ENCODE measurements around the gene RARS1. TPM values are rescaled to one million over a fixed set of nuclear protein-coding genes. Genes with fewer than 3 reads are reported as not detected.

Gene RARS1
- total and polyA plus RNA-seq, 7 donors, result 27.2 to 69.3 (median 39.6) TPM

DNA sequence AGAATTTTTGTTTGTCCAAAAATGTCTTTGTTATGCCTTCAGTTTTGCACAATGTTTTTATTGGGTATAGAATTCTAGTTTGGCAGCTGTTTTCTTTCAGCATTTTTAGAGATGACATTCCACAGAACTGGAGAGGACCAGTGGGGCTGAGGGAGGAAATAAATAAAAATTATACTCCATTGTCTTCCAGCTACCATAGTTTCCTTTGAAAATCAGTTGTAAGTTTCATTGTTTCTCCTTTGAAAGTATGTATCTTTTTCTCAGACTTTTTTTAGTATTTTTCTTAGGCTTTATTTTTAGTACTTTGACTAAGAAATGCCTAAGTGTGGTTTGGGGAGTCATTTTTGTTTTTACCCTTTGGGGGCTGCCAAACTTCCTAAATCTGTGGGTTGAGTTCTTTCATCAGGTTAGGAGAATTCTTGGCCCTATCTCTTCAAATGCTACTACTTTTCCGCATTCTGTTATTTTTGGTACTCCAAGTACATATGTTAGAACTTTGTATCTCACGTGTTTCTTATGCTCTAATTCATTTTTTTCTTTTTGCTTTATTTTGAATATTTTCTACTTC, 27.7 kb downstream of the RARS1 start:
- WGBS, 3 donors, result 96 to 99% (median 98%) methylated on average over 2 of the region's 2 CpGs
- H3K27me3 ChIP-seq (ENCODE audit: insufficient read depth in 3 of 3, low read length in 2 of 3), result no peaks in the 10 kb centered on the region
- H3K9me3 ChIP-seq, result no peaks in the 10 kb centered on the region
- H3K4me3 ChIP-seq, result no peak overlapping the region
- ATAC-seq (no peak), DNase-seq (no peak)
- no peaks in the 10 kb centered on the region for H3K4me1 ChIP-seq
- intact Hi-C loops (cut with DNase I), result no loop called here
- no peak overlapping the region for H3K27ac ChIP-seq
- TF ChIP-seq, protein P1, sequence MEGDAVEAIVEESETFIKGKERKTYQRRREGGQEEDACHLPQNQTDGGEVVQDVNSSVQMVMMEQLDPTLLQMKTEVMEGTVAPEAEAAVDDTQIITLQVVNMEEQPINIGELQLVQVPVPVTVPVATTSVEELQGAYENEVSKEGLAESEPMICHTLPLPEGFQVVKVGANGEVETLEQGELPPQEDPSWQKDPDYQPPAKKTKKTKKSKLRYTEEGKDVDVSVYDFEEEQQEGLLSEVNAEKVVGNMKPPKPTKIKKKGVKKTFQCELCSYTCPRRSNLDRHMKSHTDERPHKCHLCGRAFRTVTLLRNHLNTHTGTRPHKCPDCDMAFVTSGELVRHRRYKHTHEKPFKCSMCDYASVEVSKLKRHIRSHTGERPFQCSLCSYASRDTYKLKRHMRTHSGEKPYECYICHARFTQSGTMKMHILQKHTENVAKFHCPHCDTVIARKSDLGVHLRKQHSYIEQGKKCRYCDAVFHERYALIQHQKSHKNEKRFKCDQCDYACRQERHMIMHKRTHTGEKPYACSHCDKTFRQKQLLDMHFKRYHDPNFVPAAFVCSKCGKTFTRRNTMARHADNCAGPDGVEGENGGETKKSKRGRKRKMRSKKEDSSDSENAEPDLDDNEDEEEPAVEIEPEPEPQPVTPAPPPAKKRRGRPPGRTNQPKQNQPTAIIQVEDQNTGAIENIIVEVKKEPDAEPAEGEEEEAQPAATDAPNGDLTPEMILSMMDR (IDR thresholded peaks at IDR 0.05), result no peak
- peaks cover 21 to 99% of the 10 kb centered on the region in 2 donors for H3K36me3 ChIP-seq (ENCODE audit: insufficient read depth in 1 of 2, low read depth in 1 of 2)

DNA sequence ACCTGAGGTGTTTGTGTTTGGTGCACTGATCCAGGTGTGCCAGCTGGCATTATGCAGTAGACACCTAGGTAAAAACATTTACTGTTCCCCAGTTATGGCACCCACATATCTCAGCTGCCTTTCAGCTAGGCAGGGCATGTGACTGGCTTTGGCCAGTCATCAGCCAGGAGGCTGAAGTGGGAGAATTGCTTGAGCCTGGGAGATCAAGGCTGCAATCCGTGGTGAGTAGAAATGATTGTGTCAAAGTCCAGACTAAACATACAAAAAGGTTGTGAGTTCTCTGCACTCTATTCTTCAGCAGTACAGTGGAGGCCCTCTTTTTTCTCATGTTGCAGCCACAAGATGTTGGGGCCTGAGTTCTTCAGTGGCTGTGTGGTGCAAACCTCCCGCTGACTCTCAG, 39.6 kb downstream of the RARS1 start:
- WGBS, 3 donors, result 69 to 85% (median 83%) methylated on average over 2 of the region's 2 CpGs
- H3K4me1 ChIP-seq, result no peaks in the 10 kb centered on the region
- intact Hi-C loops (cut with DNase I), result no loop called here
- peaks cover 0 to 17% of the 10 kb centered on the region in 2 donors for H3K36me3 ChIP-seq (ENCODE audit: insufficient read depth in 1 of 2, low read depth in 1 of 2)
- ATAC-seq (no peak), DNase-seq (no peak)
- H3K4me3 ChIP-seq, result no peak overlapping the region
- TF ChIP-seq, protein P1 (IDR thresholded peaks at IDR 0.05), result no peak
- no peaks in the 10 kb centered on the region for H3K9me3 ChIP-seq
- no peak overlapping the region for H3K27ac ChIP-seq
- H3K27me3 ChIP-seq (ENCODE audit: insufficient read depth in 3 of 3, low read length in 2 of 3), result peaks cover 0 to 24% (median 13%) of the 10 kb centered on the region in 3 donors

DNA sequence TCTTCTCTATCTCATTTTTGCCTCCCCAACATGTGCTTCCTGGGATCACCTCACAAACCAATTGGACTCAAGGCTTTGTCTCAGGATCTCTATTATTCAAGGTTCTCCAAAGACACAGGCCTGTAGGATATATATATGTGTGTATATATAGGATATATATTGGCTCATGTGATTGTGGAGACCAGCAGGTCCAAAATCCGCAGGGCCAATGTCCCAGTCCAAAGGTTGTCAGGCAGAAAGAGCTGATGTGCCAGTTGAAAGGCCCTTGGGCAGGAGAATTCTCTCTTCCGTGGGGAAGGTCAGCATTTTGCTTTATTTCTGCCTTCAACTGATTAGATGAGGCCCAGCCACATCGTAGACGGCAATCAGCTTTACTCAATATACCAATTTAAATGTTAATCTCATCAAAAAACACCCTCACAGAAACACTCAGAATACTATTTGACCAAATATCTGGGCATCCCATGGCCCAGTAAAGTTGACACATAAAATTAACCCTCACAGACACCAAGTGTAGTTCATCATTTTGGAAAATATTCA, 41.6 kb downstream of the RARS1 start:
- 84 to 85% (median 84%) methylated on average over 4 of the region's 4 CpGs for WGBS, 3 donors
- Histone ChIP-seq H3K9me3 (no peaks in the 10 kb centered on the region), H3K4me1 (no peaks in the 10 kb centered on the region), H3K27me3 (ENCODE audit: insufficient read depth in 3 of 3, low read length in 2 of 3) (peaks cover 2 to 43% (median 17%) of the 10 kb centered on the region in 3 donors), H3K27ac (no peak overlapping the region), H3K36me3 (ENCODE audit: insufficient read depth in 1 of 2, low read depth in 1 of 2) (no peaks in the 10 kb centered on the region), H3K4me3 (no peak overlapping the region)
- TF ChIP-seq, protein P1 (IDR thresholded peaks at IDR 0.05), result no peak
- DNase-seq (no peak), ATAC-seq (no peak)
- intact Hi-C loops (cut with DNase I), result no loop called here

DNA sequence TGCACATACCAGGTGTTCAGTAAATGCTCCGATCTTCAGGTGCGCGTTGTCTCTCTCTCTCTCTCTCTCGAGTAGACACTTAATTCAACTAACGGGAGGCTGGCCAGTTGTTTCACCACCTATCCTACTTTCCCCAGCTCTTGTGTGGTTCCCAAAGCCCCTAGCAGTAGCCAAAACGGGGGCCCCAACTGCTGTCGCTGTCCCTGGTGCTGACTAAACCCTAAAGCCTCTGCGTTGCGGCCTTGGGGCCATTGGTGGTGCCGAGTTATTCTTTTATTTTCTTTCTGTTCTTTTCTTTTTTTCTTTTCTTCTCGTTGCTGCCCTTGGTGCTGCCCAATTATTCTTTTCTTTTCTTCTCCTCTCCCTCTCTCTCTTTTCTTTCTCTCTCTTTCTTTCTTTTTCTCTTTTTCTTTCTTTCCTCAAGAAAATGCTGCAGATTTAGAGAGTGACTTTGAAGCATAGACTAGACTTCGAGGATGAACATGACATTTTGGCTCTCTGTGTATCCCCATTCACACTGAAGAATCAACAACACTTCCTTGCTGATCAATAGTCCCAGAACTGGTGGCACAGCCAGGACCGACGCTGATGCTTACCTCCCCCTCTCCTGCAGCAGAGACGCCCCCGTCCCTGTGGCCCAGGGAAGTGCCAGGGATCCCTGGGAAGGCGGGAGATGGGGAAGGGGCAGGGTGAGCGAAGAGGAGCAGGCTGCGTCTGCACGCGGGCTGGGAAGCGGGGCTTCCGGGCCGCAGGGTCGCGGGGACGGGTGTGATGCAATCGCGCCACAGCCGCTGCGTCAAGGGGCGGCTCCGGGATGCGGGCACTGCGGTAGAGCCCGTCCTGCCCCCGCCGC, 42.5 kb downstream of the RARS1 start, which contains the start of gene FBLL1:
TSS of gene FBLL1 (plus strand) at position 785 of the 853 bp plus-strand sequence. CDS start 200 bp downstream, outside the sequence.
- WGBS, 3 donors, result 8 to 14% (median 12%) methylated on average over 23 to 38 of the region's 38 CpGs
- H3K27me3 ChIP-seq (ENCODE audit: insufficient read depth in 3 of 3, low read length in 2 of 3), result peaks cover 2 to 48% (median 17%) of the 10 kb centered on the region in 3 donors
- ATAC-seq, result peak in 1 of 4 donors; percentile 32

More for the DNA sequence above, 42.5 kb downstream of the RARS1 start, which contains the start of gene FBLL1:
- H3K4me1 ChIP-seq, result no peaks in the 10 kb centered on the region
- H3K9me3 ChIP-seq, result no peaks in the 10 kb centered on the region
- TF ChIP-seq, protein P1 (IDR thresholded peaks at IDR 0.05), result no peak
- H3K36me3 ChIP-seq (ENCODE audit: insufficient read depth in 1 of 2, low read depth in 1 of 2), result no peaks in the 10 kb centered on the region
- intact Hi-C loops (cut with DNase I), result no loop called here
- H3K27ac ChIP-seq, result no peak within 1 kb of the TSS
- no peak for DNase-seq
- peak within 1 kb of the TSS; percentile 59 for H3K4me3 ChIP-seq
